ENCODE measurements around the gene FRMD4A.

GRCh38 chr10:14329746-14330173 is 964 bp downstream of the FRMD4A start:
- TF ChIP-seq CTCF (IDR thresholded peaks at IDR 0.05) (no peak), POLR2A (IDR thresholded peaks at IDR 0.05) (no peak), EP300 (IDR thresholded peaks at IDR 0.05) (no peak)

All from upper lobe of left lung (tissue), 4 donors.